ENCODE measurements around the gene P2RX1. TPM values are rescaled to one million over a fixed set of nuclear protein-coding genes. Genes with fewer than 3 reads are reported as not detected.

Gene P2RX1
- total RNA-seq, 1 donor from 2014 or later: not detected

DNA sequence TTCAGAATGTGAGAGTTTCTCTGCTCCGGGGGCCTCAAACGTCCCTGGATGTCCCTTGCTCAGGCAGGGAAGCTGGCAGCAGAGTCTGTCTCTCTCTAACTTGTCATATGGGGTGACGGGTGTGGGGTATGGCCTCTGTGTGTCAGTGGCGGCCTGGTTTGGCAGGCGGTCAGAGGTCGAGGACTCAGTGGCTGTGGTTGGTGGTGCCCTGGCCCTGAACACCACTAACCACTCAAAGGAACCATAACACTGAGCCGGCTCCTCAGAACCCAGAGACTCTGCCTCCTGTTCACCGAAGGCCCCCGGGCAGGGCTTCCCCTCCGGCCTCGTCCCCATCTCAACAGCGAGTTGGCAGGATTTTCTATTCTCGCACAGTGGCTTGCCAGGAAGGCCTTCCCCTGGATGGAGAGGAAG lies 677 bp downstream of the P2RX1 start:
- H3K27ac Mint-ChIP-seq (ENCODE audit: unreplicated experiment): no peak overlapping the region
- H3K4me3 Mint-ChIP-seq (ENCODE audit: unreplicated experiment): no peak overlapping the region
- H3K36me3 Mint-ChIP-seq (ENCODE audit: low read depth, unreplicated experiment): no peaks in the 10 kb centered on the region
- TF ChIP-seq, protein P1, sequence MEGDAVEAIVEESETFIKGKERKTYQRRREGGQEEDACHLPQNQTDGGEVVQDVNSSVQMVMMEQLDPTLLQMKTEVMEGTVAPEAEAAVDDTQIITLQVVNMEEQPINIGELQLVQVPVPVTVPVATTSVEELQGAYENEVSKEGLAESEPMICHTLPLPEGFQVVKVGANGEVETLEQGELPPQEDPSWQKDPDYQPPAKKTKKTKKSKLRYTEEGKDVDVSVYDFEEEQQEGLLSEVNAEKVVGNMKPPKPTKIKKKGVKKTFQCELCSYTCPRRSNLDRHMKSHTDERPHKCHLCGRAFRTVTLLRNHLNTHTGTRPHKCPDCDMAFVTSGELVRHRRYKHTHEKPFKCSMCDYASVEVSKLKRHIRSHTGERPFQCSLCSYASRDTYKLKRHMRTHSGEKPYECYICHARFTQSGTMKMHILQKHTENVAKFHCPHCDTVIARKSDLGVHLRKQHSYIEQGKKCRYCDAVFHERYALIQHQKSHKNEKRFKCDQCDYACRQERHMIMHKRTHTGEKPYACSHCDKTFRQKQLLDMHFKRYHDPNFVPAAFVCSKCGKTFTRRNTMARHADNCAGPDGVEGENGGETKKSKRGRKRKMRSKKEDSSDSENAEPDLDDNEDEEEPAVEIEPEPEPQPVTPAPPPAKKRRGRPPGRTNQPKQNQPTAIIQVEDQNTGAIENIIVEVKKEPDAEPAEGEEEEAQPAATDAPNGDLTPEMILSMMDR (IDR thresholded peaks at IDR 0.05; ENCODE audit: unreplicated experiment): no peak
- DNase-seq (ENCODE audit: low spot score): no peak
- H3K9me3 Mint-ChIP-seq (ENCODE audit: unreplicated experiment): no peaks in the 10 kb centered on the region
- H3K4me1 Mint-ChIP-seq (ENCODE audit: unreplicated experiment): no peaks in the 10 kb centered on the region
- peaks cover 3% of the 10 kb centered on the region for H3K27me3 Mint-ChIP-seq (ENCODE audit: unreplicated experiment)

DNA sequence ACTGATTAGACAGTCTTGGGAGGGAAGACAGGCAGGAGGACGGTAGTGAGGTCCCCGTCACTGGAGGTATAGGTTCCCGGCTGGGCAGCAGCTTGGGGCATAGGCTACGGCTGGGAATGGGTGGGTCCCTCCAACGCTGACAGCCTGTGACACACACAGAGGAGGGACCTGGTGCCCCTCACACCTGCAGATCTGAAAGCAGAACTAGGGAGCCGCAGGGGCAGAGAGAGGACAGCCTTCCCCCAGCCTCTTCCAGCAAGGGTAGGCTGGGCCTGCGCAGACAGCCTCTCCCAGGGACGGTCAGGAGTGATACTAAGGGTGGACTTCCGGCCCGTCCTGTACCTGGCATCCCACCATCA lies 2.0 kb downstream of the P2RX1 start:
- H3K36me3 Mint-ChIP-seq (ENCODE audit: low read depth, unreplicated experiment): no peaks in the 10 kb centered on the region
- H3K4me3 Mint-ChIP-seq (ENCODE audit: unreplicated experiment): no peak overlapping the region
- TF ChIP-seq, protein P1 (IDR thresholded peaks at IDR 0.05; ENCODE audit: unreplicated experiment): no peak
- H3K27me3 Mint-ChIP-seq (ENCODE audit: unreplicated experiment): peaks cover 3% of the 10 kb centered on the region
- no peaks in the 10 kb centered on the region for H3K4me1 Mint-ChIP-seq (ENCODE audit: unreplicated experiment)
- DNase-seq (ENCODE audit: low spot score): no peak
- no peak overlapping the region for H3K27ac Mint-ChIP-seq (ENCODE audit: unreplicated experiment)
- H3K9me3 Mint-ChIP-seq (ENCODE audit: unreplicated experiment): no peaks in the 10 kb centered on the region

DNA sequence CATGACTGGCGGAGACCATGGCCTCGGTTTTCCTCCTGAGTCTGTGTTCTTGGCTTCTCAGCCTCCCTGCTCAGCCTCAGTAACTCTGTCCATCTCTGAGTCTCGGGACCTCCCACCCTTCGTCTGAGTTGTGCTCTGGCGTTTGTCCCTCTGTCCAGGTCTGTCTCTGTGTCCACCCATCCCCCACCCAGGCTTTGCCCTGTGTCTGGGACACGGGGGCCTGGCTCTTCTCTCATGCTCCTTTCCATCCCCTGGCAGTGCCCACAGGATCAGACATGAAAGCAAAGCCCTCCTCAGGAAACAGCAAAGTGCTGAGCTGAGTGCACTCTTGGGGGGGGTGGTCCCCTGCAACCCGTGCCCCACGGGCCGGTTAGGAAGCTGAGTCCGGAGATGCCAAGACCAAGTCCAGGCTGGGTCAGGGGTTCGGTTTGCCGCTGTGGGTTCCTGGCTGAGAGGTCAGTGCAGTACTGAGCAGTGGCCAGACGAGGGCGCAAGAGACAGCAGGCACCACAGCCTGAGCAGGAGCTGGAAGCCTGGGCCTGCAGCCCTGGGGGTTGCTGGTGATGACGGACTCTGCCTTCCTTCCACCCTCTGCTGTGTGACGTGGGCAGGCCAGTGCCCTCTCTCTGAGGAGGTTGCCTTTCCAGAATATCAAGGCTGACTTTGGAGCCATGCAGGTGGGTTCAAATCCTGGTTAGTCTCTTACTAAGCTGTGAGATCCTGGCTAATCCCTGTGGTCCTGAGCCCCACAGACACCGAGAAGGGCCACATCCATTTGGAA lies 2.5 kb downstream of the P2RX1 start:
- H3K4me3 Mint-ChIP-seq (ENCODE audit: unreplicated experiment): no peak overlapping the region
- TF ChIP-seq, protein P1 (IDR thresholded peaks at IDR 0.05; ENCODE audit: unreplicated experiment): peak; percentile 93
- H3K27me3 Mint-ChIP-seq (ENCODE audit: unreplicated experiment): peaks cover 3% of the 10 kb centered on the region
- H3K4me1 Mint-ChIP-seq (ENCODE audit: unreplicated experiment): no peaks in the 10 kb centered on the region
- H3K27ac Mint-ChIP-seq (ENCODE audit: unreplicated experiment): no peak overlapping the region
- H3K9me3 Mint-ChIP-seq (ENCODE audit: unreplicated experiment): no peaks in the 10 kb centered on the region
- peak; percentile 91 for DNase-seq (ENCODE audit: low spot score)
- H3K36me3 Mint-ChIP-seq (ENCODE audit: low read depth, unreplicated experiment): no peaks in the 10 kb centered on the region

DNA sequence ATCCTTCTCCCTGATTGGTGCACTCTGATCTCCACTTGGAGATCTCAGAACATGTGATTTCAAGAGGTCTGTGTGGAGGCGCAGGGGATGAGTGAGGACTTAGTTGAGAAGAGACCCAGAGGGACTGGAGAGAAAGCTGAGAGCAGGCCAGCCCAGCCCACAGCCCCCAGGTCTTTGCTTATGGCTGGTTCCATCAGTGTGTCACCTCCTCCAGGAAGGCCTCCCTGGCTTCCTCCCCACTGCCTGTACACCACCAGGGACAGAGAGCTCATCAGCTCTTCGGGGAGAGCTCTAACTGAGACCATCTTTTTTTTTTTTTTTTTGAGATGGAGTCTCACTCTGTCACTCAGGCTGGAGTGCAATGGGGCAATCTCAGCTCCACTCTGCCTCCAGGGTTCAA lies 3.4 kb downstream of the P2RX1 start:
- no peaks in the 10 kb centered on the region for H3K36me3 Mint-ChIP-seq (ENCODE audit: low read depth, unreplicated experiment)

More for the DNA sequence above, 3.4 kb downstream of the P2RX1 start:
- H3K4me1 Mint-ChIP-seq (ENCODE audit: unreplicated experiment): no peaks in the 10 kb centered on the region
- no peaks in the 10 kb centered on the region for H3K9me3 Mint-ChIP-seq (ENCODE audit: unreplicated experiment)
- H3K27ac Mint-ChIP-seq (ENCODE audit: unreplicated experiment): no peak overlapping the region
- peaks cover 3% of the 10 kb centered on the region for H3K27me3 Mint-ChIP-seq (ENCODE audit: unreplicated experiment)
- TF ChIP-seq, protein P1 (IDR thresholded peaks at IDR 0.05; ENCODE audit: unreplicated experiment): no peak
- DNase-seq (ENCODE audit: low spot score): no peak
- no peak overlapping the region for H3K4me3 Mint-ChIP-seq (ENCODE audit: unreplicated experiment)

All from endothelial cell (in vitro differentiated cells).